Neural progenitor cell (in vitro differentiated cells): ENCODE data around the gene LEMD2. TPM values are rescaled to one million over a fixed set of nuclear protein-coding genes. Genes with fewer than 3 reads are reported as not detected.

Experiments used
- DNase-seq: peaks from one replicate; pipeline ENCODE4 v3.0.0-alpha.2; 2016; ENCODE audit warnings: low spot score
- H2AFZ ChIP-seq: fragments of 200-600 bp; sonication (generic); replicated peaks from 2 replicates; pipeline ENCODE4 v1.6.1; 2016; ENCODE audit warnings: antibody characterized with exemption
- H3F3A ChIP-seq: fragments of 200-600 bp; sonication (generic); 2 replicates; pipeline ENCODE4 v1.6.1; 2016; ENCODE audit warnings: antibody characterized with exemption, low read depth
- H3K27ac ChIP-seq: fragments of 200-600 bp; sonication (generic); 2 replicates; pipeline ENCODE4 v1.5.1; 2016; ENCODE audit warnings: mild to moderate bottlenecking
- H3K27me3 ChIP-seq: fragments of 200-600 bp; sonication (generic); 2 replicates; pipeline ENCODE4 v1.6.1; 2016; ENCODE audit warnings: mild to moderate bottlenecking, moderate library complexity
- H3K36me3 ChIP-seq: fragments of 200-600 bp; sonication (generic); 2 replicates; pipeline ENCODE4 v1.5.1; 2016
- H3K4me1 ChIP-seq: fragments of 200-600 bp; sonication (generic); 2 replicates; pipeline ENCODE4 v1.6.1; 2016; ENCODE audit warnings: mixed run types
- H3K4me2 ChIP-seq: fragments of 200-600 bp; sonication (generic); 2 replicates; pipeline ENCODE4 v1.6.1; 2016
- H3K4me3 ChIP-seq: fragments of 200-600 bp; sonication (generic); 2 replicates; pipeline ENCODE4 v1.5.1; 2016
- H3K79me2 ChIP-seq: fragments of 200-600 bp; sonication (generic); 2 replicates; pipeline ENCODE4 v1.6.1; 2016; ENCODE audit warnings: low read depth
- H3K9ac ChIP-seq: fragments of 200-600 bp; sonication (generic); 2 replicates; pipeline ENCODE4 v1.6.1; 2016
- H3K9me3 ChIP-seq: fragments of 200-600 bp; sonication (generic); 2 replicates; pipeline ENCODE4 v1.5.1; 2016; ENCODE audit warnings: low read depth
- H4K20me1 ChIP-seq: fragments of 200-600 bp; sonication (generic); 2 replicates; pipeline ENCODE4 v1.6.1; 2016; ENCODE audit warnings: low read depth
- H3K27ac Mint-ChIP-seq: 3 replicates; pipeline ENCODE4 v1.8.0; 2021; ENCODE audit warnings: mixed read lengths
- H3K27me3 Mint-ChIP-seq: 2 replicates; pipeline ENCODE4 v1.8.0; 2022; ENCODE audit warnings: low read depth, mild to moderate bottlenecking, inconsistent platforms, moderate library complexity, mixed read lengths; ENCODE audit not compliant: insufficient read depth
- H3K36me3 Mint-ChIP-seq: 3 replicates; pipeline ENCODE4 v1.8.0; 2021; ENCODE audit warnings: mixed read lengths
- H3K4me1 Mint-ChIP-seq: 3 replicates; pipeline ENCODE4 v1.8.0; 2021; ENCODE audit warnings: mixed read lengths
- H3K4me3 Mint-ChIP-seq: 3 replicates; pipeline ENCODE4 v1.8.0; 2021; ENCODE audit warnings: mild to moderate bottlenecking, moderate library complexity, mixed read lengths
- H3K9me3 Mint-ChIP-seq: 3 replicates; pipeline ENCODE4 v1.8.0; 2020; ENCODE audit warnings: mixed read lengths
- EZH2 ChIP-seq: fragments of 200-600 bp; sonication (generic); IDR thresholded peaks from 2 replicates; pipeline ENCODE4 v1.6.1; 2017; ENCODE audit warnings: antibody characterized with exemption, mild to moderate bottlenecking, moderate library complexity
- EZH2phosphoT487 ChIP-seq: fragments of 200-600 bp; sonication (generic); IDR thresholded peaks from 2 replicates; pipeline ENCODE4 v1.6.1; 2017; ENCODE audit warnings: antibody characterized with exemption
- total RNA-seq: library from RNA; depleted of rRNA; stranded (reverse); fragments of >200 nt; gene quantifications from 2 replicates; pipeline ENCODE4 v1.2.3, GENCODE V29; 2015; ENCODE audit warnings: low replicate concordance
- TF ChIP-seq, protein P1 (sequence below): fragments of 200-600 bp; sonication (generic); IDR thresholded peaks from 2 replicates; pipeline ENCODE4 v1.5.1; 2017; ENCODE audit warnings: antibody characterized with exemption, mild to moderate bottlenecking

The LEMD2 gene
- total RNA-seq, 1 donor from 2014 or later = 31.8 TPM

DNA sequence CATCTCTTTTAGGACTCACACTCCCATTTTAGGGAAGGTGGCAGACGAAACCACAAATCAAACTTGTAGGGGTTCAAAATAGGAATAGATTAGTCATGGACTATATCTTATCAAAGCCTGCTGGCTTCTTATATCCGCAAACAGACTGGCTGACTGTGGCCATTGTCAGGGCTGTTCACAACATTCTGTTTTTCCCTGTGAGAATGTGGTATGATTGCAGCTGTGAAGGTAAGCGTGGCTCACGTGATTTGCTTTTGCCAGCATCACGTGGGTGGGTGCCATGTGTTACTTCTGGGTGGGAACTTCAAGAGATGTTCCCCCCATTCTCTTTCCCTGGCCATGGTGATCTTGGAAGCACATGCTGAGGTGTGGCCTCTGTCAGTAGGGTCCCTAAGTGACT lies 48.1 kb downstream of the LEMD2 start:
- no peak overlapping the region for H3K27ac Mint-ChIP-seq
- Histone ChIP-seq H3K9me3 (no peaks in the 10 kb centered on the region), H3K79me2 (no peaks in the 10 kb centered on the region), H2AFZ (no peak overlapping the region), H3K27me3 (no peaks in the 10 kb centered on the region), H3K36me3 (no peaks in the 10 kb centered on the region), H3K27ac (no peak overlapping the region), H3K9ac (no peak overlapping the region), H3K4me3 (no peak overlapping the region), H4K20me1 (no peaks in the 10 kb centered on the region), H3F3A (peaks cover 12% of the 10 kb centered on the region), H3K4me1 (peaks cover 17% of the 10 kb centered on the region), H3K4me2 (no peak overlapping the region)
- H3K4me3 Mint-ChIP-seq = no peak overlapping the region
- H3K36me3 Mint-ChIP-seq = no peaks in the 10 kb centered on the region
- no peaks in the 10 kb centered on the region for H3K9me3 Mint-ChIP-seq
- peaks cover 10% of the 10 kb centered on the region for H3K27me3 Mint-ChIP-seq
- no peak for DNase-seq
- TF ChIP-seq EZH2phosphoT487 (no peak), EZH2 (no peak)
- TF ChIP-seq, protein P1, sequence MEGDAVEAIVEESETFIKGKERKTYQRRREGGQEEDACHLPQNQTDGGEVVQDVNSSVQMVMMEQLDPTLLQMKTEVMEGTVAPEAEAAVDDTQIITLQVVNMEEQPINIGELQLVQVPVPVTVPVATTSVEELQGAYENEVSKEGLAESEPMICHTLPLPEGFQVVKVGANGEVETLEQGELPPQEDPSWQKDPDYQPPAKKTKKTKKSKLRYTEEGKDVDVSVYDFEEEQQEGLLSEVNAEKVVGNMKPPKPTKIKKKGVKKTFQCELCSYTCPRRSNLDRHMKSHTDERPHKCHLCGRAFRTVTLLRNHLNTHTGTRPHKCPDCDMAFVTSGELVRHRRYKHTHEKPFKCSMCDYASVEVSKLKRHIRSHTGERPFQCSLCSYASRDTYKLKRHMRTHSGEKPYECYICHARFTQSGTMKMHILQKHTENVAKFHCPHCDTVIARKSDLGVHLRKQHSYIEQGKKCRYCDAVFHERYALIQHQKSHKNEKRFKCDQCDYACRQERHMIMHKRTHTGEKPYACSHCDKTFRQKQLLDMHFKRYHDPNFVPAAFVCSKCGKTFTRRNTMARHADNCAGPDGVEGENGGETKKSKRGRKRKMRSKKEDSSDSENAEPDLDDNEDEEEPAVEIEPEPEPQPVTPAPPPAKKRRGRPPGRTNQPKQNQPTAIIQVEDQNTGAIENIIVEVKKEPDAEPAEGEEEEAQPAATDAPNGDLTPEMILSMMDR = no peak
- H3K4me1 Mint-ChIP-seq = peaks cover 23% of the 10 kb centered on the region

DNA sequence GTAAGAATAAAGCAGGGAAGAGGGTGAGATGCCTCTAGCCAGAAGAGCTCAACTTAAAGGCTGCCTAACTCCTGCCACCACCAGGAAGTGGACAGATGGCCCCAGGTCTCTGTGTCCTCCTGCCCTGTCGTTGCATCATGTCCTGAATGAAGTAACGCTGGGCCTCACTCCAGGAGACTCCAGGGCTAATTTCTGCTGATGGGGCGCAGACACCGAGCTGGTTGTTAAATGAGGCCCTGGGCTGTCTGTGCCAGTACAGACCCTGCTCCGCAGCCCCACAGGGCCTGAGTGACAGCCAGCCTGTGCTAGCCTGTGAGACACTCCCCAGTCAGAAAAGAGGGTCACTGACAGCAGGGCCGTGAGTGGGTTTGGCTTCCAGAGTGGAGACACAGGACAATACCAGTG lies 48.7 kb downstream of the LEMD2 start:
- Mint-ChIP-seq H3K27me3 (peaks cover 13% of the 10 kb centered on the region), H3K9me3 (no peaks in the 10 kb centered on the region), H3K4me1 (peaks cover 17% of the 10 kb centered on the region), H3K27ac (no peak overlapping the region), H3K36me3 (no peaks in the 10 kb centered on the region), H3K4me3 (no peak overlapping the region)
- H3K79me2 ChIP-seq = no peaks in the 10 kb centered on the region
- no peak overlapping the region for H2AFZ ChIP-seq
- H4K20me1 ChIP-seq = no peaks in the 10 kb centered on the region
- no peak for DNase-seq
- peaks cover 11% of the 10 kb centered on the region for H3K4me1 ChIP-seq
- H3K9me3 ChIP-seq = no peaks in the 10 kb centered on the region
- H3F3A ChIP-seq = peaks cover 7% of the 10 kb centered on the region
- H3K9ac ChIP-seq = no peak overlapping the region
- no peak overlapping the region for H3K27ac ChIP-seq
- no peaks in the 10 kb centered on the region for H3K36me3 ChIP-seq
- H3K4me3 ChIP-seq = no peak overlapping the region
- no peak overlapping the region for H3K4me2 ChIP-seq
- TF ChIP-seq EZH2 (no peak), EZH2phosphoT487 (no peak)
- TF ChIP-seq, protein P1 = no peak
- H3K27me3 ChIP-seq = no peaks in the 10 kb centered on the region

DNA sequence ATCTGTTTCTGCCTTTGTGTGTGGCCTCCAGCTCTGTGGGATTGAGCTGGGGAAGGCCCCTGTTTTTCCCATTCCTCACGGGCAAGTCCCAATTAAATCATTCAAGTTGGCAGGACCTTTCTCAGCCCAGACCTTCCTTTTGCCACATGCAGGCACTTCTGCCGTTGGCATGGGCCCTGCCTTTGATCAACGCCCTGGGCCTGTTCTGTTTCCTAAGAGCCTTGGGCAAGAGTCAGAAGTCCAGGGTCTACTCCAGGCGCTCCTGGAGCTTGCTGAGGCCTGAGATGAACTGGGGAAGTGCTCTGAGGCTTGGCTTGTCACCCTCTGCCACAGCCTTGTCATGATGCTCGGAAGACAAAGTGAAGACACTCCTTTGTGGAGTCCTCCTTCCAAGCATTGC lies 49.4 kb downstream of the LEMD2 start:
- no peak overlapping the region for H3K27ac Mint-ChIP-seq
- peaks cover 13% of the 10 kb centered on the region for H3K4me1 Mint-ChIP-seq
- TF ChIP-seq, protein P1 = no peak
- TF ChIP-seq EZH2 = no peak
- no peak for TF ChIP-seq EZH2phosphoT487
- Histone ChIP-seq H2AFZ (no peak overlapping the region), H3K4me2 (no peak overlapping the region), H3K79me2 (no peaks in the 10 kb centered on the region), H3K9ac (no peak overlapping the region), H3K27ac (no peak overlapping the region), H3K4me3 (no peak overlapping the region), H3K27me3 (no peaks in the 10 kb centered on the region), H3K4me1 (peaks cover 5% of the 10 kb centered on the region), H3K9me3 (no peaks in the 10 kb centered on the region), H3K36me3 (no peaks in the 10 kb centered on the region), H4K20me1 (no peaks in the 10 kb centered on the region), H3F3A (peaks cover under 1% of the 10 kb centered on the region)
- no peaks in the 10 kb centered on the region for H3K9me3 Mint-ChIP-seq
- no peaks in the 10 kb centered on the region for H3K36me3 Mint-ChIP-seq
- H3K27me3 Mint-ChIP-seq = peaks cover 13% of the 10 kb centered on the region
- DNase-seq = no peak
- no peak overlapping the region for H3K4me3 Mint-ChIP-seq
